H1 (cell line): ENCODE results near the gene FUT4. TPM values are rescaled to one million over a fixed set of nuclear protein-coding genes. Genes with fewer than 3 reads are reported as not detected.

ENCODE experiments used
- CTCF ChIA-PET: fragments of 300-600 bp; sonication (Branson Sonifier 250); formaldehyde crosslinking; loops from one replicate; lab custom pipeline; 2021; ENCODE audit not compliant: partially characterized antibody; lab: Charles Lee
- POLR2A ChIA-PET: fragments of 300-600 bp; sonication (Branson Sonifier 250); formaldehyde crosslinking; loops from one replicate; lab custom pipeline; 2021; ENCODE audit warnings: inconsistent platforms; ENCODE audit not compliant: partially characterized antibody; lab: Charles Lee
- DNase-seq, 2 experiments: peaks; one replicate each; pipeline versions ENCODE4 v3.0.0 to v3.0.0-alpha.2; 2010 to 2022; ENCODE audit warnings: low spot score in 2 of 2, low read depth in 1 of 2, mixed read lengths in 1 of 2
- FAIRE-seq: peaks from 2 replicates; lab custom pipeline; 2011; peaks lifted over from hg19 to GRCh38; lab: Jason Lieb, UNC
- H2AFZ ChIP-seq: 2 replicates; pipeline ENCODE4 v1.8.1; 2012; ENCODE audit warnings: low read length, inconsistent platforms
- H2AK5ac ChIP-seq: 2 replicates; pipeline ENCODE4 v1.6.1; 2013; ENCODE audit warnings: low read depth, low read length
- H2BK120ac ChIP-seq: replicated peaks from 2 replicates; pipeline ENCODE3; 2013; ENCODE audit warnings: low read depth, low read length, inconsistent platforms
- H2BK12ac ChIP-seq: 2 replicates; pipeline ENCODE4 v1.6.1; 2013; ENCODE audit warnings: low read depth, low read length
- H2BK15ac ChIP-seq: 2 replicates; pipeline ENCODE4 v1.6.1; 2013; ENCODE audit warnings: low read length
- H2BK20ac ChIP-seq: 2 replicates; pipeline ENCODE4 v1.6.1; 2013; ENCODE audit warnings: low read length
- H2BK5ac ChIP-seq: 2 replicates; pipeline ENCODE4 v1.6.1; 2013; ENCODE audit warnings: low read depth, low read length
- H3K14ac ChIP-seq: 2 replicates; pipeline ENCODE4 v1.6.1; 2013; ENCODE audit warnings: inconsistent platforms; ENCODE audit not compliant: insufficient read length
- H3K18ac ChIP-seq: 2 replicates; pipeline ENCODE4 v1.6.1; 2013; ENCODE audit warnings: low read length; ENCODE audit errors: extremely low read depth
- H3K23ac ChIP-seq: 2 replicates; pipeline ENCODE4 v1.6.1; 2013; ENCODE audit warnings: inconsistent platforms; ENCODE audit not compliant: insufficient read length
- H3K23me2 ChIP-seq: 2 replicates; pipeline ENCODE4 v1.6.1; 2013; ENCODE audit warnings: low read depth, low read length
- H3K27ac ChIP-seq: 2 replicates; pipeline ENCODE4 v1.6.1; 2011; ENCODE audit warnings: low read depth, low read length, inconsistent platforms
- H3K27me3 ChIP-seq, 4 experiments: replicated peaks in 1 of 4; 1 replicate in 1 of 4; 2 replicates in 3 of 4; pipeline versions ENCODE4 v1.6.1 to v1.8.1; 2011 to 2013; ENCODE audit warnings: low read length in 3 of 4, mild to moderate bottlenecking in 3 of 4, inconsistent platforms in 2 of 4, mixed read lengths in 2 of 4, moderate library complexity in 1 of 4; ENCODE audit not compliant: control insufficient read depth in 3 of 4, insufficient read depth in 3 of 4; ENCODE audit errors: extremely low read depth in 1 of 4
- H3K36me3 ChIP-seq, 4 experiments: 2 replicates each; pipeline versions ENCODE4 v1.6.1 to v1.8.1; 2011 to 2013; ENCODE audit warnings: mild to moderate bottlenecking in 4 of 4, low read length in 3 of 4, moderate library complexity in 2 of 4, control low read depth in 1 of 4, inconsistent platforms in 1 of 4; ENCODE audit not compliant: insufficient read depth in 4 of 4, control insufficient read depth in 2 of 4
- H3K4ac ChIP-seq: replicated peaks from 2 replicates; pipeline ENCODE3; 2013; ENCODE audit warnings: low read length, low read depth, mixed read lengths, inconsistent platforms; ENCODE audit not compliant: insufficient read length
- H3K4me1 ChIP-seq, 4 experiments: replicated peaks in 1 of 4; 1 replicate in 1 of 4; 2 replicates in 3 of 4; pipeline versions ENCODE4 v1.6.1 to v1.8.1; 2011 to 2013; ENCODE audit warnings: low read length in 3 of 4, inconsistent platforms in 2 of 4, mixed read lengths in 1 of 4; ENCODE audit not compliant: insufficient read depth in 4 of 4, control insufficient read depth in 3 of 4
- H3K4me2 ChIP-seq, 2 experiments: 2 replicates each; pipeline versions ENCODE4 v1.6.1 to v1.8.1; 2011 to 2013; ENCODE audit warnings: low read depth in 2 of 2, low read length in 2 of 2, control low read depth in 1 of 2, inconsistent platforms in 1 of 2, mild to moderate bottlenecking in 1 of 2; ENCODE audit not compliant: insufficient read depth in 1 of 2
- H3K4me3 ChIP-seq, 4 experiments: fragments of 200-600, 300-600 bp in 1 of 4; sonication (generic), shearing (Covaris generic), sonication (Bioruptor Twin) in 1 of 4; 2 replicates each; pipeline versions ENCODE4 v1.5.1 to v1.8.1; 2011 to 2016; ENCODE audit warnings: low read length in 4 of 4, low read depth in 3 of 4, control low read depth in 2 of 4, inconsistent platforms in 2 of 4, mild to moderate bottlenecking in 2 of 4, mixed read lengths in 1 of 4, moderate library complexity in 1 of 4; ENCODE audit not compliant: insufficient read depth in 2 of 4; ENCODE audit errors: extremely low read depth in 1 of 4
- H3K56ac ChIP-seq: replicated peaks from 2 replicates; pipeline ENCODE3; 2013; ENCODE audit warnings: low read depth, mild to moderate bottlenecking, mixed read lengths, low read length, inconsistent platforms; ENCODE audit not compliant: insufficient read length
- H3K79me1 ChIP-seq: 2 replicates; pipeline ENCODE4 v1.6.1; 2013; ENCODE audit warnings: low read depth, low read length, control low read depth
- H3K79me2 ChIP-seq, 2 experiments: 2 replicates each; pipeline versions ENCODE4 v1.6.1 to v1.8.1; 2012 to 2013; ENCODE audit warnings: low read length in 2 of 2, mild to moderate bottlenecking in 2 of 2, inconsistent platforms in 1 of 2; ENCODE audit not compliant: insufficient read depth in 2 of 2, control insufficient read depth in 1 of 2
- H3K9ac ChIP-seq, 4 experiments: replicated peaks in 1 of 4; 1 replicate in 1 of 4; 2 replicates in 3 of 4; pipeline versions ENCODE4 v1.6.1 to v1.8.1; 2011 to 2013; ENCODE audit warnings: low read depth in 3 of 4, low read length in 3 of 4, control low read depth in 2 of 4, mild to moderate bottlenecking in 2 of 4, moderate library complexity in 2 of 4, inconsistent platforms in 1 of 4; ENCODE audit errors: extremely low read depth in 1 of 4
- H3K9me3 ChIP-seq, 2 experiments: 2 replicates each; pipeline versions ENCODE4 v1.6.1 to v1.8.1; 2012 to 2013; ENCODE audit warnings: mild to moderate bottlenecking in 2 of 2, moderate library complexity in 2 of 2, control low read depth in 1 of 2, inconsistent platforms in 1 of 2, low read depth in 1 of 2, low read length in 1 of 2, mixed read lengths in 1 of 2; ENCODE audit not compliant: insufficient read depth in 2 of 2
- H4K20me1 ChIP-seq, 2 experiments: replicated peaks in 1 of 2; 2 replicates each; pipeline versions ENCODE3 to v1.8.1; 2011 to 2013; ENCODE audit warnings: inconsistent platforms in 2 of 2, low read length in 2 of 2, mild to moderate bottlenecking in 1 of 2; ENCODE audit not compliant: insufficient read depth in 2 of 2, control insufficient read depth in 1 of 2
- H4K5ac ChIP-seq: 2 replicates; pipeline ENCODE4 v1.6.1; 2013; ENCODE audit warnings: low read length, low read depth, mixed read lengths, inconsistent platforms; ENCODE audit not compliant: insufficient read length
- H4K8ac ChIP-seq: 2 replicates; pipeline ENCODE4 v1.8.0; 2013; ENCODE audit warnings: mild to moderate bottlenecking, moderate library complexity, low read length, inconsistent platforms; ENCODE audit not compliant: insufficient read depth; ENCODE audit errors: extremely low read depth
- H4K91ac ChIP-seq: replicated peaks from 2 replicates; pipeline ENCODE3; 2013; ENCODE audit warnings: low read length, mixed read lengths, inconsistent platforms; ENCODE audit not compliant: insufficient read length
- GABPA ChIP-seq: IDR thresholded peaks from 2 replicates; pipeline ENCODE4 v1.6.1; 2011; ENCODE audit warnings: mild to moderate bottlenecking, low read length, moderate library complexity, borderline replicate concordance; ENCODE audit not compliant: insufficient read depth
- RAD21 ChIP-seq, 2 experiments: IDR thresholded peaks in 1 of 2; conservative IDR thresholded peaks in 1 of 2; 2 replicates each; pipeline ENCODE4 v1.6.1; 2011; ENCODE audit warnings: low read depth in 2 of 2, low read length in 2 of 2, improper control_type of control experiment in 1 of 2, inconsistent platforms in 1 of 2, mild to moderate bottlenecking in 1 of 2, moderate library complexity in 1 of 2
- RBBP5 ChIP-seq: IDR thresholded peaks from 2 replicates; pipeline ENCODE4 v1.7.1; 2012; ENCODE audit warnings: low read depth, mild to moderate bottlenecking, inconsistent platforms, low read length, moderate library complexity, borderline replicate concordance
- RXRA ChIP-seq: IDR thresholded peaks from 2 replicates; pipeline ENCODE4 v1.6.1; 2011; ENCODE audit warnings: low read depth, mild to moderate bottlenecking, low read length, moderate library complexity; ENCODE audit not compliant: insufficient read depth
- TCF12 ChIP-seq: IDR thresholded peaks from 2 replicates; pipeline ENCODE4 v1.6.1; 2011; ENCODE audit warnings: low read depth, mild to moderate bottlenecking, low read length
- WGBS, 2 experiments: shearing (Covaris generic) in 1 of 2; methylation state at CpG; one replicate each; pipeline versions ENCODE4 v1.1.6 to v1.1.7; 2013 to 2015; ENCODE audit warnings: low lambda C conversion rate in 2 of 2, mixed read lengths in 2 of 2, inconsistent platforms in 1 of 2, low coverage in 1 of 2, missing lambda C conversion rate in 1 of 2; ENCODE audit not compliant: insufficient replicate concordance in 2 of 2, insufficient coverage in 1 of 2, insufficient read length in 1 of 2; ENCODE audit errors: extremely low coverage in 1 of 2, missing lambda C conversion rate in 1 of 2; 5-methylcytosine and 5-hydroxymethylcytosine counted together
- polyA plus RNA-seq, 7 experiments: library from polyadenylated mRNA; depleted of rRNA in 3 of 7; stranded (reverse) in 5 of 7; unstranded in 2 of 7; fragments of >200 nt in 5 of 7; fragments of 200-250 nt in 2 of 7; gene quantifications; 1 replicate in 5 of 7; 2 replicates in 1 of 7; 4 replicates in 1 of 7; pipeline versions ENCODE4 v1.2.1 to v1.2.3, GENCODE V29; 2011 to 2013; ENCODE audit warnings: missing spikeins in 2 of 7, mixed read lengths in 2 of 7
- total RNA-seq: library from RNA; stranded (reverse); fragmentation: NEBNext Ultra II Directional; extraction: Animal tissue kit (Norgen Biotek cat#: 25700); gene quantifications from 2 replicates; pipeline ENCODE4 v1.2.1, GENCODE V29; 2021
- TF ChIP-seq, protein P1 (sequence below), 3 experiments: IDR thresholded peaks; 1 replicate in 2 of 3; 2 replicates in 1 of 3; pipeline versions ENCODE4 v1.5.1 to v1.6.1; 2011; ENCODE audit warnings: low read length in 3 of 3, mild to moderate bottlenecking in 3 of 3, inconsistent platforms in 2 of 3, low read depth in 1 of 3, moderate library complexity in 1 of 3; ENCODE audit not compliant: insufficient read depth in 1 of 3; ENCODE audit errors: control extremely low read depth in 1 of 3
- TF ChIP-seq, protein P2 (sequence below): IDR thresholded peaks from 2 replicates; pipeline ENCODE4 v1.6.1; 2011; ENCODE audit warnings: low read length, improper control_type of control experiment

FUT4 gene
- total and polyA plus RNA-seq, 2 of the 8 experiments (the other 6 are each of a cell fraction or from before 2014, with no cell fraction given), result 2.6 to 8.0 TPM

DNA sequence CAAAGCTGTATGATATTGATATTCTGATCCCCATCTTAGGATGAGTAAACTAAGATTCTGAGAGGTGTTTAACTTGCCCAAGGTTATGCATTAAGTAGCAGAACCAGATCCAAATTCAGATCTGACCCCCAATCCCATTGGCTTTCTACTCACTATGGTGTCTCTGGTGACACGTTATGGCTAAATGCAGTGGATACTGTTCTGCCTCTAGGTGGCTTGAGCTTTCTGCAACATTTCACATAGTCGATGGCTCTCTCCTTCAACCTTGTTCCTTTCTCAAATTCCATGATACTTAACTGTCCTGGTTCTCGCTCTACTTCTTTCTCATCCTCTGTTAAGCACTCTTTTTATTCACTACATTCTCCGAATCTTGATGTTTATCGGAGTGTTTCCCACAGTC, 22.0 kb upstream of the FUT4 start:
- H3K23me2 ChIP-seq, result no peaks in the 10 kb centered on the region
- ChIA-PET POLR2A (interaction anchor here (0.8 to 1.0 kb wide), 2 partner anchors 22 to 29 kb away, joined by 3 read pairs; partner anchors contain the start of gene FUT4), CTCF (interaction anchor here (0.6 to 3.0 kb wide), 26 partner anchors 10 to 520 kb away, joined by 3 to 17 read pairs (median 3); partner anchors contain the start of gene C11orf97)
- H3K79me1 ChIP-seq, result no peaks in the 10 kb centered on the region
- H2AFZ ChIP-seq, result 0 out of 2 replicates have a peak overlapping the region, but pooled peaks have one; percentile 19
- H4K20me1 ChIP-seq, result no peaks in the 10 kb centered on the region
- H3K9me3 ChIP-seq, result no peaks in the 10 kb centered on the region
- H3K56ac ChIP-seq, result no peak overlapping the region
- H4K5ac ChIP-seq, result no peak overlapping the region
- H3K4me1 ChIP-seq, result no peaks in the 10 kb centered on the region
- no peak overlapping the region for H3K23ac ChIP-seq
- H4K91ac ChIP-seq, result no peak overlapping the region
- H3K27ac ChIP-seq, result no peak overlapping the region
- no peak overlapping the region for H3K4me3 ChIP-seq
- no peak overlapping the region for H3K18ac ChIP-seq
- H3K36me3 ChIP-seq, result no peaks in the 10 kb centered on the region
- FAIRE-seq (peak; percentile 96), DNase-seq (no peak)
- no peaks in the 10 kb centered on the region for H3K27me3 ChIP-seq
- no peak overlapping the region for H2AK5ac ChIP-seq
- no peak overlapping the region for H2BK12ac ChIP-seq
- no peak overlapping the region for H3K4ac ChIP-seq
- no peak overlapping the region for H3K4me2 ChIP-seq
- no peak overlapping the region for H2BK5ac ChIP-seq
- 70% methylated on average over 4 of the region's 5 CpGs; no CpG with 5 or more reads in 1 of the 2 experiments for WGBS, 2 experiments
- H2BK20ac ChIP-seq, result no peak overlapping the region
- H2BK120ac ChIP-seq, result no peak overlapping the region
- H2BK15ac ChIP-seq, result no peak overlapping the region
- no peak overlapping the region for H3K14ac ChIP-seq
- H3K79me2 ChIP-seq, result no peaks in the 10 kb centered on the region
- no peak overlapping the region for H3K9ac ChIP-seq
- no peak overlapping the region for H4K8ac ChIP-seq
- TF ChIP-seq RXRA (no peak), GABPA (no peak), RAD21 (IDR thresholded peaks at IDR 0.05 in 1 of 2, conservative IDR thresholded peaks at IDR 0.05 in 1 of 2; ENCODE audit: low read depth in 2 of 2, low read length in 2 of 2) (peak; percentile 46 to 57), RBBP5 (no peak), TCF12 (no peak)
- TF ChIP-seq, protein P1, sequence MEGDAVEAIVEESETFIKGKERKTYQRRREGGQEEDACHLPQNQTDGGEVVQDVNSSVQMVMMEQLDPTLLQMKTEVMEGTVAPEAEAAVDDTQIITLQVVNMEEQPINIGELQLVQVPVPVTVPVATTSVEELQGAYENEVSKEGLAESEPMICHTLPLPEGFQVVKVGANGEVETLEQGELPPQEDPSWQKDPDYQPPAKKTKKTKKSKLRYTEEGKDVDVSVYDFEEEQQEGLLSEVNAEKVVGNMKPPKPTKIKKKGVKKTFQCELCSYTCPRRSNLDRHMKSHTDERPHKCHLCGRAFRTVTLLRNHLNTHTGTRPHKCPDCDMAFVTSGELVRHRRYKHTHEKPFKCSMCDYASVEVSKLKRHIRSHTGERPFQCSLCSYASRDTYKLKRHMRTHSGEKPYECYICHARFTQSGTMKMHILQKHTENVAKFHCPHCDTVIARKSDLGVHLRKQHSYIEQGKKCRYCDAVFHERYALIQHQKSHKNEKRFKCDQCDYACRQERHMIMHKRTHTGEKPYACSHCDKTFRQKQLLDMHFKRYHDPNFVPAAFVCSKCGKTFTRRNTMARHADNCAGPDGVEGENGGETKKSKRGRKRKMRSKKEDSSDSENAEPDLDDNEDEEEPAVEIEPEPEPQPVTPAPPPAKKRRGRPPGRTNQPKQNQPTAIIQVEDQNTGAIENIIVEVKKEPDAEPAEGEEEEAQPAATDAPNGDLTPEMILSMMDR (IDR thresholded peaks at IDR 0.05; ENCODE audit: control extremely low read depth in 1 of 3, insufficient read depth in 1 of 3, low read depth in 1 of 3, low read length in 3 of 3), result peak in 2 of 3 experiments; percentile 60 to 73; a peak in 3 of 4 replicates
- TF ChIP-seq, protein P2, sequence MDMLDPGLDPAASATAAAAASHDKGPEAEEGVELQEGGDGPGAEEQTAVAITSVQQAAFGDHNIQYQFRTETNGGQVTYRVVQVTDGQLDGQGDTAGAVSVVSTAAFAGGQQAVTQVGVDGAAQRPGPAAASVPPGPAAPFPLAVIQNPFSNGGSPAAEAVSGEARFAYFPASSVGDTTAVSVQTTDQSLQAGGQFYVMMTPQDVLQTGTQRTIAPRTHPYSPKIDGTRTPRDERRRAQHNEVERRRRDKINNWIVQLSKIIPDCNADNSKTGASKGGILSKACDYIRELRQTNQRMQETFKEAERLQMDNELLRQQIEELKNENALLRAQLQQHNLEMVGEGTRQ, result no peak
